Ovary (tissue), 9 donors: ENCODE data around the gene LGI1. TPM values are rescaled to one million over a fixed set of nuclear protein-coding genes. Genes with fewer than 3 reads are reported as not detected.
A peak's percentile ranks its signal among the peaks of the same experiment; 100 is the strongest.

Experiments
- DNase-seq, 5 donors: peaks; one replicate each; pipeline ENCODE4 v3.0.0-alpha.2; 2019 to 2020
- H3K27ac ChIP-seq, 2 donors: fragments of 200-600 bp; one replicate each; pipeline versions ENCODE4 v1.5.1 to v1.8.0; 2019 to 2022
- H3K27me3 ChIP-seq: fragments of 200-600 bp; one replicate; pipeline ENCODE4 v1.8.0; 2022
- H3K36me3 ChIP-seq: fragments of 200-600 bp; sonication (generic); one replicate; pipeline ENCODE4 v1.5.1; 2019
- H3K4me1 ChIP-seq: one replicate; pipeline ENCODE4 v1.8.1; 2013; ENCODE audit warnings: mild to moderate bottlenecking, moderate library complexity; ENCODE audit not compliant: insufficient read depth
- H3K4me3 ChIP-seq: fragments of 200-600 bp; sonication (generic); one replicate; pipeline ENCODE4 v1.5.1; 2017
- H3K9me3 ChIP-seq, 2 donors: fragments of 200-600 bp in 1 of 2; sonication (generic) in 1 of 2; one replicate each; pipeline versions ENCODE4 v1.5.1 to v1.8.1; 2013 to 2019; ENCODE audit warnings: mild to moderate bottlenecking in 1 of 2, moderate library complexity in 1 of 2
- CTCF ChIP-seq, 3 donors: fragments of 450-650 bp in 2 of 3; fragments of 200-600 bp in 1 of 3; IDR thresholded peaks; one replicate each; pipeline versions ENCODE4 v1.5.1 to v1.8.0; 2016 to 2022; ENCODE audit warnings: antibody characterized with exemption in 3 of 3, mild to moderate bottlenecking in 1 of 3
- EP300 ChIP-seq: sonication (generic); formaldehyde crosslinking; IDR thresholded peaks from one replicate; pipeline ENCODE4 v1.6.1; 2017; ENCODE audit warnings: antibody characterized with exemption
- POLR2A ChIP-seq: fragments of 450-650 bp; IDR thresholded peaks from one replicate; pipeline ENCODE4 v1.6.1; 2017; ENCODE audit warnings: antibody characterized with exemption, mild to moderate bottlenecking, moderate library complexity
- WGBS, 3 donors: extraction: QIAGEN DNeasy Blood & Tissue Kit in 1 of 3; methylation state at CpG; one replicate each; pipeline versions ENCODE4 v1.1.5 to v1.1.7; 2013 to 2017; 5-methylcytosine and 5-hydroxymethylcytosine counted together
- intact Hi-C, 4 donors: fragments of 100-400 bp; cut with DNase I; formaldehyde crosslinking; loops; one replicate each; pipeline versions ENCODE4 v1.11.0 to v1.15.1; 2022 to 2023
- polyA plus RNA-seq, 2 donors: library from polyadenylated mRNA; stranded (reverse); fragments of 200-250 nt in 1 of 2; fragments of 350-450 nt in 1 of 2; fragmentation: Illumina TruSeq in 1 of 2; extraction: RNeasy Lipid Tissue Mini Kit (QIAGEN cat#74804) in 1 of 2; gene quantifications; one replicate each; pipeline ENCODE4 v1.2.3, GENCODE V29; 2013 to 2014
- total RNA-seq, 7 donors: library from RNA; depleted of rRNA in 2 of 7; stranded (reverse); fragments of >200 nt in 2 of 7; fragmentation: NEBNext Ultra II Directional in 3 of 7; extraction: Animal tissue kit (Norgen Biotek cat#: 25700) in 3 of 7; gene quantifications; one replicate each; pipeline versions ENCODE4 v1.1.0 to v1.2.4, GENCODE V29; 2016 to 2023
- donor health status: DM: no; HTN: no; CAD: no; lungs with moderate emphysema.
- donor health status: DM: no; HTN: no; CAD: no.
- donor health status: Bipolar disorder and iron deficiency.
- donor health status: DM: yes; HTN: yes; CAD: no.
- donor health status: DM: no; HTN: no; CAD: no.
- donor health status: DM: yes; HTN: yes; CAD: no.

LGI1 gene
- total and polyA plus RNA-seq, 9 donors: 0.04 to 2.1 (median 0.38) TPM; not detected in 6

- WGBS, 3 donors: 47 to 94% (median 94%) methylated on average over 1 of the region's 1 CpG
- no peaks in the 10 kb centered on the region for H3K27me3 ChIP-seq
- no peak overlapping the region for H3K4me3 ChIP-seq
- intact Hi-C loops: no loop called here
- DNase-seq: no peak
- H3K36me3 ChIP-seq: no peaks in the 10 kb centered on the region
- no peaks in the 10 kb centered on the region for H3K4me1 ChIP-seq
- H3K27ac ChIP-seq: no peak overlapping the region
- H3K9me3 ChIP-seq: peaks cover 0 to 9% of the 10 kb centered on the region in 2 donors
- TF ChIP-seq CTCF (IDR thresholded peaks at IDR 0.05): no peak
- TF ChIP-seq EP300: no peak
- no peak for TF ChIP-seq POLR2A
These were observed 80.1 kb downstream of the LGI1 start for GRCh38 chr10:93837822-93838221.

- peak in 2 of 5 donors; percentile 11 to 42 for DNase-seq
- no peaks in the 10 kb centered on the region for H3K36me3 ChIP-seq
- H3K27me3 ChIP-seq: no peaks in the 10 kb centered on the region
- H3K27ac ChIP-seq: no peak overlapping the region
- TF ChIP-seq POLR2A (no peak), EP300 (no peak), CTCF (IDR thresholded peaks at IDR 0.05) (no peak)
- no peak overlapping the region for H3K4me3 ChIP-seq
- no peaks in the 10 kb centered on the region for H3K4me1 ChIP-seq
- intact Hi-C loops: no loop called here
- peaks cover 0 to 7% of the 10 kb centered on the region in 2 donors for H3K9me3 ChIP-seq
These were observed 80.5 kb downstream of the LGI1 start for GRCh38 chr10:93838278-93838677.

GRCh38 chr10:93841961-93842360 lies 84.2 kb downstream of the LGI1 start:
- Histone ChIP-seq H3K9me3 (peaks cover 0 to 3% of the 10 kb centered on the region in 2 donors), H3K4me1 (no peaks in the 10 kb centered on the region), H3K4me3 (no peak overlapping the region), H3K36me3 (no peaks in the 10 kb centered on the region), H3K27me3 (no peaks in the 10 kb centered on the region), H3K27ac (no peak overlapping the region)
- intact Hi-C loops: no loop called here
- 20 to 22% (median 22%) methylated on average over 3 of the region's 3 CpGs for WGBS, 3 donors
- no peak for DNase-seq
- no peak for TF ChIP-seq EP300
- no peak for TF ChIP-seq POLR2A
- TF ChIP-seq CTCF (IDR thresholded peaks at IDR 0.05): no peak

- Histone ChIP-seq H3K4me3 (no peak overlapping the region), H3K27me3 (no peaks in the 10 kb centered on the region), H3K9me3 (no peaks in the 10 kb centered on the region), H3K27ac (no peak overlapping the region), H3K4me1 (no peaks in the 10 kb centered on the region), H3K36me3 (no peaks in the 10 kb centered on the region)
- WGBS, 3 donors: 90 to 98% (median 93%) methylated on average over 24 to 30 of the region's 30 CpGs
- intact Hi-C loops: no loop called here
- no peak for DNase-seq
- TF ChIP-seq EP300 (no peak), POLR2A (no peak), CTCF (IDR thresholded peaks at IDR 0.05) (no peak)
These were observed 87.4 kb downstream of the LGI1 start for GRCh38 chr10:93844979-93845626.

Other genes with a start within 250 kb of the LGI1 start
- gene FFAR4, start 191.3 kb upstream of the LGI1 start, total RNA-seq: 1 to 10 TPM in 1 of 7 donors, under 1 TPM in 3, not detected in 3; 0.07 to 3.7 (median 0.34) TPM
- gene FFAR4, start 191.3 kb upstream of the LGI1 start, polyA plus RNA-seq: under 1 TPM in 1 of 2 donors, not detected in 1; 0.28 TPM
- gene RBP4, start 156.7 kb upstream of the LGI1 start, total RNA-seq: 1 to 10 TPM in 6 of 7 donors, not detected in 1; 2.3 to 6.7 (median 4.1) TPM
- gene RBP4, start 156.7 kb upstream of the LGI1 start, polyA plus RNA-seq: 1 to 10 TPM in 1 of 2 donors, under 1 TPM in 1; 0.81 to 2.9 TPM
- not detected for gene PDE6C, start 145.4 kb upstream of the LGI1 start, total RNA-seq
- under 1 TPM in 1 of 2 donors, not detected in 1; 0.02 TPM for gene PDE6C, start 145.4 kb upstream of the LGI1 start, polyA plus RNA-seq
- gene FRA10AC1, start 55.3 kb upstream of the LGI1 start, total RNA-seq: 10 to 100 TPM; 12.2 to 25.7 (median 23.0) TPM
- 10 to 100 TPM; 12.7 to 25.8 TPM for gene FRA10AC1, start 55.3 kb upstream of the LGI1 start, polyA plus RNA-seq
- 10 to 100 TPM in 1 of 7 donors, 1 to 10 TPM in 6; 2.7 to 11.1 (median 8.4) TPM for gene SLC35G1, start 136.0 kb downstream of the LGI1 start, total RNA-seq
- 1 to 10 TPM; 5.7 to 6.6 TPM for gene SLC35G1, start 136.0 kb downstream of the LGI1 start, polyA plus RNA-seq
- gene PLCE1, start 236.0 kb downstream of the LGI1 start, total RNA-seq: 10 to 100 TPM in 2 of 7 donors, 1 to 10 TPM in 5; 2.5 to 15.3 (median 8.8) TPM
- 1 to 10 TPM; 3.1 to 6.8 TPM for gene PLCE1, start 236.0 kb downstream of the LGI1 start, polyA plus RNA-seq